Measurements from ENCODE around the gene FHIT.

DNA sequence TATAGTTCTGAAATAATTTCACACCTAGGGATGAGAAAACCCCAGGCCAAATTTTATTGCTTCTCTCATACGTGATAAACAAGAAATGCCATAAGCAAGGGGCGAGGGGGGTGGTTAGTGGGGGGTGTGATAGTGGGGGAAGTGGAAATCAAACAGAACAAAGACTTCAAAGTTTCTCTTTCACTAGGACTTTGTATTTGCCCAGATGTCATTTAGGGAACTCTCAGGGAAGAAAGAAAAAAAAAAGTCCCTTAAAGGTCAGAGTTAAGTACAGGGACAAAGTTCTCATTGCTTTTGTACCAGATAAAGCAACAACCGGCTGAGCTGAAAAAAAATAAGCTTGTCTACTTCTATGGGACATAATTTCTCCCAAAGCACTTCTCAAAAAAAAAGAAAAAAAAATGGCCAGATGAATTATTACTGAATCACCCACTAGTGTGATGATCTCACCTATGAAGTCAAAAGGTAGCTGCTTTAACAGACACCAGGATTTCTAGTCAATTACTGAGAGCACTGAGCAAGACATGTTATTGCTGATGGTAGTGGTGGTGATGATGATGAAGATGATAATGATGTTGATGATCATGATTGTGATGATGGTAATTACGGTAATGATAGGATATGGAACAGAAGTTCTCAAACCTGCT lies 56.2 kb downstream of the FHIT start:
- TF ChIP-seq POLR2A (IDR thresholded peaks at IDR 0.05; ENCODE audit: low read length): no peak
- no peak for TF ChIP-seq GATA1 (IDR thresholded peaks at IDR 0.05; ENCODE audit: low read depth, low read length)

Measured in erythroblast (primary cell).